A172 (cell line): ENCODE measurements around the gene PLAU. TPM values are rescaled to one million over a fixed set of nuclear protein-coding genes. Genes with fewer than 3 reads are reported as not detected.
A peak's percentile ranks its signal among the peaks of the same experiment; 100 is the strongest.
"Not testable (repeated sequence)": the region's sequence is repeated elsewhere in the genome, so short reads cannot be mapped to it uniquely, and the experiment has no call there.

ENCODE experiments used
- DNase-seq: peaks from one replicate; pipeline ENCODE4 v3.0.0-alpha.2; 2015; ENCODE audit warnings: low spot score
- total RNA-seq: library from RNA; depleted of rRNA; stranded (reverse); fragments of >200 nt; shearing (Covaris generic); gene quantifications from 2 replicates; pipeline ENCODE4 v1.2.3, GENCODE V29; 2014

The PLAU gene
- total RNA-seq, 1 experiment from 2014 or later = 6.7 TPM

DNA sequence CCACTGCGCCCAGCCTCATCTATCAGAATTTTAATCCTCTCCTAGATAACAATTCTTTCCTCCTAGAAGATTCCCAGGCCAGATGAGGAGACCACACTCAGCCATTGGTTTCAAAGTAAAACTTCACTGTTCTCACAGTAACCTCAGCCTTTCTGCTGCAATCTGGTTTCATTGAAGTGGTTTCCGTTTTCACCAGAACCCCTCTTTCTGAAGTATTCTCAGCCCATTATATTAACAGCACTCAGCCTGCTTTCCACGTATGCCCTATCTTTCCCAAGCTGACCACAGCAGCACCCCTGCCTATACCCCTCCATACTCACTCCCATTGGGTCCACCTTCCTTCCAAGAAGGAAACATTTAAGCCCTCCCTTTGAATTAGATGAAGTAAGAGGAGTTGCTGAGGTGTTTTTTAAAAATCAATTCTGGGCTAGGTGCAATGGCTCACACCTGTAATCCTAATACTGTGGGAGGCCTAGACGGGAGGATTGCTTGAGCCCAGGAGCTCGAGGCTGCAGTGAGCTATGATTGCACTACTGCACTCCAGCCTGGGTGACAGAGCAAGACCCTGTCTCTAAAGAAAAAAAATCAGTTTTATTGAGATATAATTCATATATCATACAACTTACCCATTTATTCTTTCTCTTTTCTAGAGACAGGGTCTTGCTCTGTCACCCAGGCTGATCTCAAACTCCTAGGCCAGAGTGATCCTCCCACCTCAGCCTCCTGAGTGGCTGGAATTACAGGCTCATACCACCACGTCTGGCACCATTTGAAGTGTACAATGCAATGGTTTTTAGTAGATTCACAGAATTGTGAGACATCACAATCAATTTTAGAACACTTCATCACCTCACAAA, 11.3 kb downstream of the PLAU start:
- DNase-seq = no peak

- no peak for DNase-seq
Measured at GRCh38 chr10:73922864-73923133, 11.9 kb downstream of the PLAU start.

GRCh38 chr10:73923935-73924598, 13.1 kb downstream of the PLAU start:
- DNase-seq = no peak

- DNase-seq = no peak
Measured at GRCh38 chr10:73924935-73925334, 14.0 kb downstream of the PLAU start.

DNA sequence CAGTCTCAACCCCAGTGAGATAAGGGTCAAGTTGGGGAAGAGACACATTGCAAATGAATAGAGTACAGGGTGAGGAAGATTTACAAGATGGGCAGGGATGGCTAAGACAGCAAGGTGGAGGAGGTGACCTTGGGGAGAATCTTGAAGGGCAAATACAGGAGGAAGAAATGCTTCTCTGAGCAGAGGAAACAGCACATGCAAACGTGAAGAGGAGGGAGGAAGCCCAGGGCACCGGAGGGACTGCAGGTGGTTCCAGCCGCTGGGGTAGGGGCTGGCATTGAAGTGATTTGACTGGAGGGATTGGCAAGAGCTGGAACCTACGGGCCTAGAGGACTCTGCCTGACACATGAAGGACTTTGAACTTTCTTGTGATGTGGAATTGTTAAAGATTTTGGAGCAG, 14.6 kb downstream of the PLAU start:
- no peak for DNase-seq

GRCh38 chr10:73926152-73926764, 15.3 kb downstream of the PLAU start:
- no peak for DNase-seq

DNA sequence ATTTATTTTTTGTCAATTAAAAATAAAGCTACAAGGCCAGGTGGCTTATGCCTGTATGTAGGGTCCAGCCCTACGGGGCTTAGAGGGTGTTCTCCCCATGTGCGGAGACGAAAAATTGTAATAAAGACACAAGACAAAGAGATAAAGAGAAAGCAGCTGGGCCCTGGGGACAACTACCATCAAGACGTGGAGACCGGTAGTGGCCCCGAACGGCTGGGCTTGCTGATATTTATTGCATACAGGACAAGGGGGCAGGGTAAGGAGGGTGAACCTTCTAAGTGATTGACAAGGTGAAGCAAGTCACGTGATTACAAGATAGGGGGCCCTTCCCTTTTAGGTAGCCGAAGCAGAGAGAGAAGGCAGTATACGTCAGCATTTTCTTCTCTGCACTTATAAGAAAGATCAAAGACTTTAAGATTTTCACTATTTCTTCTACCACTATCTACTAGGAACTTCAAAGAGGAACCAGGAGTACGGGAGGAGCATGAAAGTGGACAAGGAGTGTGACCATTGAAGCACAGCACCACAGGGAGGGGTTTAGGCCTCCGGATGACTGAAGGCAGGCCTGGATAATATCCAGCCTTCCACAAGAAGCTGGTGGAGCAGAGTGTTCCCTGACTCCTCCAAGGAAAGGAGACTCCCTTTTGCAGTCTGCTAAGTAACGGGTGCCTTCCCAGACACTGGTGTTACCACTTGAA, 19.8 kb downstream of the PLAU start:
- not testable (repeated sequence) for DNase-seq

DNA sequence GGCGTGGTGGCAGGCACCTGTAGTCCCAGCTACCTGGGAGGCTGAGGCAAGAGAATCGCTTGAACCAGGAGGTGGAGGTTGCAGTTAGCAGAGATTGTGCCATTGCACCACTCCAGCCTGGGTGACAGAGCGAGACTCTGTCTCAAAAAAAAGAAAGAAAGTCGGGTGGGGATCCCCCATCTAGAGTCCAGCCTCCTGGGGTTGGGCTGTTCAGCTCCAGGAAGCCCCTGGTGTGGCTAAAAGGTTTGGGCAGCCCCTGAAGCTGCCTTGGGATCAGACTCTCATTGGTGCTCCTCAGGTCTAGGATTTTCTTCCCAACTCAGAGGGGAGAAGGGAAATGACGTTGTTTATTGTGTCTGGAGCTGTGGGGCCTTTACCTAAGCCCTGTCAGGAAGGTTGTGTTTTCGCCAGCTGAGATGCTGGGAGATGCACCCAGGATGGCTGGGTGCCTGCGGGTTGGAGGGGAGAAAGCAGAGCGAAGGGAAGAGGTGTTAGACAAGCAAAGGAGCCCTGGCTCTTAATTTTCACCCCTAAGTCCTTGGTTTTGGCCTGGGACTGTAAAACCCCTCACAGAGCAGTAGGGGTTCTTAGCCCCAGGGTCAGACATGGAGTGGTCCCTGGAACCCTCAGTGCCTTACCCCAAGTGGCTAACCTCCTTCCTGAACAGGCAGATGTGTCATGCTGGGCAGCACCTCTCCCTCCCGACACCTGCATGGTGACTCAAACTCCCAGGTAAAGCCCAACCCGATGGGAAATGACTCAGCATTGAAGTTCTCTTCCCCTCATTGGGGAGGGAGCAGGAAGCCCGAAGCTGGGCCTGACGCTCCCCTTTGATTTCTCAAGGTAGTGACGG, 21.1 kb downstream of the PLAU start:
- DNase-seq = peak; percentile 77

- DNase-seq = no peak
Measured at GRCh38 chr10:73932620-73933112, 21.7 kb downstream of the PLAU start.

- DNase-seq = no peak
Measured at GRCh38 chr10:73934074-73934473, 23.1 kb downstream of the PLAU start.

DNA sequence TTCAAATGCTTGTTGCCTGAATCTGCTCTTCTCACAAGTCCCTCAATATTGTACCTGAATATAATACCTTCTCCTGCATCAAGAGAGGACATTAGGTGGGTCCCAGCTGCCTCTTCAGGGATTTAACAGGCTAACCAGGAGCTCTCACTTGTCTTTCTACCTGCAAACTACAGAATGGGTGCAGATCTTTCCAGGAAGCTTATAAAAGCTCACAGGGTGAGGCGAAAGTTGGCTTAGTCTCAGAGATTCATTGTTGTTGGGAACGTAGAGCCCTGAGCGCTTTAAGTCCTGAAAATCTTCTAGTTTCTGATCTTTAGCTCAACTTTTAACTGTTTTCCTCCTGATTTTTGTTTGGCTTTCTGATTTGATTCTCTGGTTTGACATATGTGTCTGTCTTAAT, 25.0 kb downstream of the PLAU start:
- DNase-seq = no peak

GRCh38 chr10:73937333-73938043, 26.6 kb downstream of the PLAU start:
- no peak for DNase-seq

DNA sequence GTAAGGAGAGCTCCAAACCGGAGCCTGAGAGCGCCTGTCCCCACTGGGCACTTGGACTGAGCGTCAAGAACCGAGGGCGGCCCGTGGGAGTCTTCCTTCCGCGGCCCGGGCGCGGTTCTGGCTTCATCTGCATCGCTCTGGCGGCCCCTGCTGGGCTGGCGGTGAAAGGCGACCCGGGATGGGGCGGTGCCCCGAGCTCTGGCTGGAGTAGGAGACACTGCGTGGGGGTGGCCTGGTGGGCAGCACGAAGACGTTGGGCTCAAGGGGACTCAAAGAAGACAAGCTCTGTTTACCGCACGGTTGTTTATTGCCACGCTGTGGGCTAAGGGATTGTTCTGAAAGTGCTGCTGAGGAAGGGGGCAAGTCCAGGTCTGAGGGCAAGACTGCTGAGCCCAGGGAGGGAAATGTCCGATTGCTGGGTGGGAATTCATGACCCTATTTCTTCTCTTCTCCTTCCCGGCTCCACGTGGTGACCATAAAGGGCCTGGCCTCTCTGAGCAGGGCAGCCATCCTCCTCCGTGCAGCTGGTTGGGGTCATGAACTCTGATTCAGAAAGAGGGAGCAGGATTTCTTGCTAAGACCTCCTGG, 29.8 kb downstream of the PLAU start:
- peak; percentile 60 for DNase-seq

DNA sequence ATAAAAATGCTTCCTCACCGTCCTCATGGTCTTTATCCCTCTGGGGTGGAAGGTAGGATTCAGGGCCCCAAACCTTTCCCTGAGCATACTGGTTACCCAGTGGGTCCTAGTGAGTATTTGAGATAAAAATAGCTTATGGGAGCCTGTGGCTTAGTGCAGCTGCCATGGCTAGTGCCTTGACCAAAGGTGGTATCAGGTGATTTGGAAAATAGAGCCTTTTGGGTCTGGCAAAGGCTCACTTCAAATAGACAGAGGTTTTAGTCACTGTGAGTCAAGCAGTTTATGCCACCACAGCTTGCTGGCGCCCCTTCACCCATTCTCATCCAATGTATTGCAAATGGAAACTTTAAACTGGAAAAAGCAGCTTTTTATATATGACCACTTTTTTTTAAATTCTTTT, 30.4 kb downstream of the PLAU start:
- DNase-seq = peak; percentile 75

DNA sequence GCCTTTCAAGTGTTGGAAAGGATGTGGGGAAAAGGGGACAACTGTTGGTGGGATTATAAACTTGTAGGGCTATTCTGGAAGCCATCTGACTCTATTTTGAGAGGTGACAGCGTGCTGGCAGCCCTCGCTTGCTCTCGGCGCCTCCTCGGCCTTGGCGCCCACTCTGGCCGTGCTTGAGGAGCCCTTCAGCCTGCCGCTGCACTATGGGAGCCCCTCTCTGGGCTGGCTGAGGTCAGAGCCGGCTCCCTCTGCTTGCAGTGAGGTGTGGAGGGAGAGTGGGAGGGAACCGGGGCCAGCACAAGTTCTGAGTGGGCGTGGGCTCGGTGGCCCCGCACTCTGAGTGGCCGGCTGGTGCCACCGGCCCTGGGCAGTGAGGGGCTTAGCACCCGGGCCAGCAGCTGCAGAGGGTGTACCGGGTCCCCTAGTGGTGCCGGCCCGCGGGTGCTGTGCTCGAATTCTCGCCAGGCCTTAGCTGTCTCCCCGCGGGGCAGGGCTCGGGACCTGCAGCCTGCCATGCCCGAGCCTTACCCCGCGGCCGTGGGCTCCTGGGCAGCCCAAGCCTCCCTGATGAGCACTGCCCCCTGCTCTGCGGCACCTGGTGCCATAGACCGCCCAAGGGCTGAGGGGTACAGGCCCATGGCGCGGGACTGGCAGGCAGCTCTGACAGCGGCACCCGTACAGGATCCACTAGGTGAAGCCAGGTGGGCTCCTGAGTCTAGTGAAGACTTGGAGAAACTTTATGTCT, 33.6 kb downstream of the PLAU start:
- no peak for DNase-seq

GRCh38 chr10:73946253-73947145, 35.6 kb downstream of the PLAU start:
- DNase-seq = no peak

DNA sequence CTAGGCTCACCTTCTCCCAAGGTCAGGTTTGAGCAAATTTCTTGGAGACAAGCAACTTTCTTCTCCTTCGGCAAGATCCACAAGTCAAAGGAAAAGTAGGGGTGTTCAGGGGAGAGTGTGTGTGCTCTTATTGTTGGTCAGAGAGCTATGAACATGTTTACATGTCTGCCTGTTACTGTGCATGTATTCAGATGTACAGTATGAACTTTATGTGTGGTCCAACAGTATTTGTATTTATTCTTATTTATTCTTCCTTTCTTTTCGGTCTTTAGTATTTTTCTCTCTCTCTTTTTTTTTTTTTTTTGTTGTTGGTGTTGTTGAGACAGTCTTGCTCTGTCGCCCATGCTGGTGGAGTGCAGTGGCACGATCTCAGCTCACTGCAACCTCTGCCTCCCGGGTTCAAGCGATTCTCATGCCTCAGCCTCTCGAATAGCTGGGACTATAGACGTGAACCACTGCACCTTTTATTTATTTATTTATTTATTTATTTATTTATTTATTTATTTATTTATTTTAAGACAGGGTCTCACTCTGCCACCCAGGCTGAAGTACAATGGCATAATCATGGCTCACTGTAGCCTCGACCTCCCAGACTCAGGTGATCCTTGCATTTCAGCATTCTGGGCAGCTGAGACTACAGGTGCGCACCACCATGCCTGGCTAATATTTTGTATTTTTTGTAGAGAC, 38.2 kb downstream of the PLAU start:
- DNase-seq = no peak
